OCI-LY3 (cell line): ENCODE measurements around the gene ZNF592.

Experiments
- CTCF ChIP-seq: fragments of 200-600, 300-600 bp; sonication (generic); IDR thresholded peaks from 2 replicates; pipeline ENCODE4 v1.5.1; 2014; ENCODE audit warnings: antibody characterized with exemption, low read length, low read depth
- EZH2phosphoT487 ChIP-seq: fragments of 200-600 bp; shearing (Covaris generic); IDR thresholded peaks from 2 replicates; pipeline ENCODE4 v1.6.1; 2018; ENCODE audit warnings: antibody characterized with exemption, mixed run types, low read depth

- no peak for TF ChIP-seq CTCF
- no peak for TF ChIP-seq EZH2phosphoT487
Observed at GRCh38 chr15:84800365-84800806, 52.0 kb downstream of the ZNF592 start.
